ENCODE data around the gene TUBA1B. TPM values are rescaled to one million over a fixed set of nuclear protein-coding genes. Genes with fewer than 3 reads are reported as not detected.

The TUBA1B gene
- total RNA-seq, 1 donor from 2014 or later: 2,741 TPM

- no peak for TF ChIP-seq EZH2 (IDR thresholded peaks at IDR 0.05)
- TF ChIP-seq EZH2phosphoT487 (IDR thresholded peaks at IDR 0.05): no peak
- no peak for TF ChIP-seq CTCF (IDR thresholded peaks at IDR 0.05)
- no peak overlapping the region for H3K4me3 Mint-ChIP-seq
- no peaks in the 10 kb centered on the region for H3K9me3 Mint-ChIP-seq
- Histone ChIP-seq H3K36me3 (no peaks in the 10 kb centered on the region), H4K20me1 (ENCODE audit: low read depth) (no peaks in the 10 kb centered on the region), H3K9ac (no peak overlapping the region), H3K4me2 (no peak overlapping the region), H3K9me3 (ENCODE audit: low read depth) (no peaks in the 10 kb centered on the region), H3K4me1 (no peaks in the 10 kb centered on the region), H3K79me2 (ENCODE audit: low read depth) (no peaks in the 10 kb centered on the region), H3K4me3 (no peak overlapping the region), H3F3A (ENCODE audit: low read depth) (no peaks in the 10 kb centered on the region), H3K27me3 (peaks cover 16% of the 10 kb centered on the region), H3K27ac (no peak overlapping the region), H2AFZ (replicated peaks) (no peak overlapping the region)
- no peaks in the 10 kb centered on the region for H3K4me1 Mint-ChIP-seq
- peaks cover 14% of the 10 kb centered on the region for H3K27me3 Mint-ChIP-seq (ENCODE audit: insufficient read depth, low read depth)
- H3K36me3 Mint-ChIP-seq: no peaks in the 10 kb centered on the region
- H3K27ac Mint-ChIP-seq: no peak overlapping the region
- no peak for DNase-seq (ENCODE audit: low spot score)
Observed at GRCh38 chr12:49079793-49080192, 51.4 kb downstream of the TUBA1B start.

Small RNA genes within 50 kb of the gene (small RNA-seq; reads per million reads assigned to genes)
- gene RF00019: not detected

Other genes with a start within 250 kb of the TUBA1B start
- 12.6 and 18.2 TPM in 2 replicates for gene FKBP11, start 205.9 kb downstream of the TUBA1B start, total RNA-seq (ENCODE audit: low replicate concordance)
- 84.1 and 144 TPM in 2 replicates for gene ARF3, start 173.9 kb downstream of the TUBA1B start, total RNA-seq (ENCODE audit: low replicate concordance)
- 0.07 and 1.2 TPM in 2 replicates for gene WNT10B, start 159.7 kb downstream of the TUBA1B start, total RNA-seq (ENCODE audit: low replicate concordance)
- gene WNT1, start 153.1 kb downstream of the TUBA1B start, total RNA-seq (ENCODE audit: low replicate concordance): 0.56 TPM in 1 of 2 replicates, not detected in the other
- 0.25 TPM in 1 of 2 replicates, not detected in the other for gene DDN, start 132.0 kb downstream of the TUBA1B start, total RNA-seq (ENCODE audit: low replicate concordance)
- gene PRKAG1, start 112.6 kb downstream of the TUBA1B start, total RNA-seq (ENCODE audit: low replicate concordance): 32.4 and 41.8 TPM in 2 replicates
- gene KMT2D, start 70.6 kb downstream of the TUBA1B start, total RNA-seq (ENCODE audit: low replicate concordance): 19.0 and 31.3 TPM in 2 replicates
- gene RHEBL1, start 61.4 kb downstream of the TUBA1B start, total RNA-seq (ENCODE audit: low replicate concordance): 5.3 and 6.0 TPM in 2 replicates
- gene DHH, start 36.6 kb downstream of the TUBA1B start, total RNA-seq (ENCODE audit: low replicate concordance): 0.03 TPM in 1 of 2 replicates, not detected in the other
- 32.7 and 69.5 TPM in 2 replicates for gene LMBR1L, start 20.5 kb downstream of the TUBA1B start, total RNA-seq (ENCODE audit: low replicate concordance)
- gene TUBA1A, start 57.7 kb upstream of the TUBA1B start, total RNA-seq (ENCODE audit: low replicate concordance): 1,211 and 1,863 TPM in 2 replicates
- gene TUBA1C, start 133.7 kb upstream of the TUBA1B start, total RNA-seq (ENCODE audit: low replicate concordance): 402 and 655 TPM in 2 replicates
- gene PRPH, start 163.8 kb upstream of the TUBA1B start, total RNA-seq (ENCODE audit: low replicate concordance): 0.74 TPM in 1 of 2 replicates, not detected in the other
- gene TROAP, start 191.9 kb upstream of the TUBA1B start, total RNA-seq (ENCODE audit: low replicate concordance): 40.0 and 66.4 TPM in 2 replicates
- 0.84 and 2.8 TPM in 2 replicates for gene C1QL4, start 205.8 kb upstream of the TUBA1B start, total RNA-seq (ENCODE audit: low replicate concordance)
- 0.34 and 0.39 TPM in 2 replicates for gene DNAJC22, start 215.5 kb upstream of the TUBA1B start, total RNA-seq (ENCODE audit: low replicate concordance)
- gene SPATS2, start 236.1 kb upstream of the TUBA1B start, total RNA-seq (ENCODE audit: low replicate concordance): 45.2 and 49.5 TPM in 2 replicates

All from neural progenitor cell (in vitro differentiated cells).